Raji (cell line): ENCODE results near the gene PLA2G12B.

Experiments used
- POLR2A ChIP-seq: IDR thresholded peaks from 2 replicates; pipeline ENCODE4 v1.6.1; 2011; ENCODE audit warnings: low read depth, low read length, control low read depth; ENCODE audit not compliant: insufficient read depth

The PLA2G12B gene

GRCh38 chr10:72904806-72905205, 49.8 kb downstream of the PLA2G12B start:
- TF ChIP-seq POLR2A, result no peak

- TF ChIP-seq POLR2A, result no peak
Observed at GRCh38 chr10:72899545-72899944, 55.1 kb downstream of the PLA2G12B start.

GRCh38 chr10:72898616-72899015, 56.0 kb downstream of the PLA2G12B start:
- TF ChIP-seq POLR2A, result no peak

GRCh38 chr10:72895236-72895850, 59.3 kb downstream of the PLA2G12B start:
- TF ChIP-seq POLR2A, result no peak

GRCh38 chr10:72893136-72893798, 61.3 kb downstream of the PLA2G12B start, which contains the start of gene OIT3:
OIT3 (plus strand) TSS chr10:72893739; CDS start chr10:72893799, 60 bp downstream.
- TF ChIP-seq POLR2A, result no peak

GRCh38 chr10:72890086-72890485, 64.5 kb downstream of the PLA2G12B start:
- TF ChIP-seq POLR2A, result no peak

GRCh38 chr10:72889391-72889831, 65.2 kb downstream of the PLA2G12B start:
- TF ChIP-seq POLR2A, result no peak

- no peak for TF ChIP-seq POLR2A
Observed at GRCh38 chr10:72888151-72888638, 66.4 kb downstream of the PLA2G12B start.

GRCh38 chr10:72887043-72887442, 67.6 kb downstream of the PLA2G12B start:
- TF ChIP-seq POLR2A, result no peak

- TF ChIP-seq POLR2A, result no peak
Observed at GRCh38 chr10:72886621-72887020, 68.0 kb downstream of the PLA2G12B start.

GRCh38 chr10:72885953-72886352, 68.7 kb downstream of the PLA2G12B start:
- no peak for TF ChIP-seq POLR2A
